Measurements from ENCODE around the gene HAO1. TPM values are rescaled to one million over a fixed set of nuclear protein-coding genes. Genes with fewer than 3 reads are reported as not detected.

HAO1 gene
- not detected for total RNA-seq

DNA sequence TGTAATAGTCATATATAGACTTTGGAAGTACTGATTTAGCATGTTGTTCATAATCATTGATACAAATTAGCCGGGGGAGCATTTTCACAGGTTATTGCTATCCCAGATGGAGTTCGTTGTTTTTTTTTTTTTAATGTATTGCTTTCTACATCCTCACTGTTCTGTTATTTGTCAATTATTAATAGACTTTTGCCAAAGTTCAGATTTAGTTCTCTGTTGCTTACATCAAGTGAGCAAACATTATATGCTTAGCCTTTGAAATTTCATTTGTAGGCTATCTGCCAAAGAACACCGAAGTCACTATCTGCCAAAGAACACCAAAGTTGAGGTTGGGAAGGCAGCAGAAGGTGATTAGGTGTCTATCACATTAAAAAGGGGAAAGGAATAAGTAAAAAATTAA is at the start of gene HAO1:
Gene HAO1, minus strand, starts transcription at position 118 of the 400 bp plus-strand sequence. Its CDS starts 36 bp downstream, at position 82.
- no peaks in the 10 kb centered on the region for H3K9me3 ChIP-seq
- ATAC-seq (ENCODE audit: insufficient number of reproducible peaks, low FRiP score, low read depth) = no peak
- DNase-seq (ENCODE audit: low spot score) = no peak
- H3K4me3 ChIP-seq = no peak within 1 kb of the TSS
- no peaks in the 10 kb centered on the region for H3K27me3 ChIP-seq (replicated peaks; ENCODE audit: insufficient read depth)
- peaks cover 0 to 5% of the 10 kb centered on the region in 2 donors for H3K4me1 ChIP-seq (ENCODE audit: control insufficient read depth in 1 of 2, low read depth in 2 of 2)
- H3K27ac ChIP-seq = no peak within 1 kb of the TSS
- TF ChIP-seq, protein P1, sequence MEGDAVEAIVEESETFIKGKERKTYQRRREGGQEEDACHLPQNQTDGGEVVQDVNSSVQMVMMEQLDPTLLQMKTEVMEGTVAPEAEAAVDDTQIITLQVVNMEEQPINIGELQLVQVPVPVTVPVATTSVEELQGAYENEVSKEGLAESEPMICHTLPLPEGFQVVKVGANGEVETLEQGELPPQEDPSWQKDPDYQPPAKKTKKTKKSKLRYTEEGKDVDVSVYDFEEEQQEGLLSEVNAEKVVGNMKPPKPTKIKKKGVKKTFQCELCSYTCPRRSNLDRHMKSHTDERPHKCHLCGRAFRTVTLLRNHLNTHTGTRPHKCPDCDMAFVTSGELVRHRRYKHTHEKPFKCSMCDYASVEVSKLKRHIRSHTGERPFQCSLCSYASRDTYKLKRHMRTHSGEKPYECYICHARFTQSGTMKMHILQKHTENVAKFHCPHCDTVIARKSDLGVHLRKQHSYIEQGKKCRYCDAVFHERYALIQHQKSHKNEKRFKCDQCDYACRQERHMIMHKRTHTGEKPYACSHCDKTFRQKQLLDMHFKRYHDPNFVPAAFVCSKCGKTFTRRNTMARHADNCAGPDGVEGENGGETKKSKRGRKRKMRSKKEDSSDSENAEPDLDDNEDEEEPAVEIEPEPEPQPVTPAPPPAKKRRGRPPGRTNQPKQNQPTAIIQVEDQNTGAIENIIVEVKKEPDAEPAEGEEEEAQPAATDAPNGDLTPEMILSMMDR (IDR thresholded peaks at IDR 0.05) = no peak
- no peaks in the 10 kb centered on the region for H3K36me3 ChIP-seq

DNA sequence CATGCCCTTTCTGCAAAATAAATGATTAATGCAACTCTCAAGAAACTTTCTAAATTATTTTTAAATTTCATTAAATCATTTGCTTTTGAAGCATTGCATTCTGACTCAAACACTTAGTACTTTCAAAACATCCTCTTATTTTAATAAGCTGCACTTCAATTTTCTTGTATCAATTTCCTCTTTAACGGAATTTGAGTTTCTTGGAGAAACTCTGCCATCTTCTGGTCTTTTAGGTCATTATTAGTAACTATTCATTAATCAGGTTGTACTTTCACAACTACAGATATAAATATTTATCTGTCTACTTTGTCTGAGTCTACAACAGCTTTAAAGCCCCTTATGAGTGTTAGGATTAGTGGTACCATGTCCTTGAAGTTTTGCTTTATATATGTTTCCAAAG is 49.1 kb upstream of the HAO1 start:
- DNase-seq (ENCODE audit: low spot score) (no peak), ATAC-seq (ENCODE audit: insufficient number of reproducible peaks, low FRiP score, low read depth) (no peak)
- Histone ChIP-seq H3K36me3 (peaks cover 5% of the 10 kb centered on the region), H3K4me1 (ENCODE audit: control insufficient read depth in 1 of 2, low read depth in 2 of 2) (no peaks in the 10 kb centered on the region), H3K27me3 (replicated peaks; ENCODE audit: insufficient read depth) (no peaks in the 10 kb centered on the region), H3K27ac (no peak overlapping the region), H3K4me3 (no peak overlapping the region), H3K9me3 (no peaks in the 10 kb centered on the region)
- TF ChIP-seq, protein P1 (IDR thresholded peaks at IDR 0.05) = no peak

DNA sequence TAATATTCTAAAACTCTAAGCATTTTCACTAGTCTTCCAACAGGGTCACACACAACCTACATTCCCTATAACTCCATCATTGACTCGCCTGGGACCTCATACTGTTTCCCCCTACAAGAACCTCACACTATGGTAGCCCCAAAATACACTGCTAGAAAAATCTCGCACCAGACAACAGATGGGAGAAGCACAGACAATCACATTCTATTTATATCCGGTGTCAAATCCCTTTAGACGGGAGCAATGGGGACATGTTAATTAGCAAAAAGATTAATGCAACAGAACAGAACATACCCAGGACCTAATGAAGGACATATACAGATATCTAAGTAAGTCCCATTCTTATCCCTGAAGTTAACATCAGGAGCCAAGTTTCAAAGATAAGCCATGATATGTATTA is 45.7 kb upstream of the HAO1 start:
- DNase-seq (ENCODE audit: low spot score) (no peak), ATAC-seq (ENCODE audit: insufficient number of reproducible peaks, low FRiP score, low read depth) (no peak)
- H3K4me1 ChIP-seq (ENCODE audit: control insufficient read depth in 1 of 2, low read depth in 2 of 2) = no peaks in the 10 kb centered on the region
- H3K36me3 ChIP-seq = peaks cover 10% of the 10 kb centered on the region
- no peaks in the 10 kb centered on the region for H3K27me3 ChIP-seq (replicated peaks; ENCODE audit: insufficient read depth)
- H3K9me3 ChIP-seq = no peaks in the 10 kb centered on the region
- TF ChIP-seq, protein P1 (IDR thresholded peaks at IDR 0.05) = no peak
- no peak overlapping the region for H3K27ac ChIP-seq
- H3K4me3 ChIP-seq = no peak overlapping the region

DNA sequence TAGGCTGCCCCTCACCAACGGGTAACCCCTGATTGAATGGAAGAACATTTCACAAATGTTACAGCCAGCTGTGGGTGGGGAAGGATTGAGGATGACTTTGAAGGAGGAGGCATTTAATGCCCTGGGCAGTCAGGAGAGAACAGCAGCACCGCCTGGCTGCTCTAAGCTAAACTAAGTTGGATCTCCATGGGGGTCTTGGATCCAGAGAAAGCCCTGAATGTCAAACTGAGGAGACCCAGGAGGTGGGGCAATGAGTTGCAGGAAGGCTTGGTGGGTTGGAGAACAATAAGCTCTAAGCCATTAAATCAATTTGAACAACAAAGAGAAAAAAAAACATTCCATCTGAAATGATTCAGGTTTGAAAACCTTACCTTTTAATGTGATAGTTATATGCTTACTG is 43.9 kb upstream of the HAO1 start:
- no peaks in the 10 kb centered on the region for H3K9me3 ChIP-seq
- H3K36me3 ChIP-seq = peaks cover 11% of the 10 kb centered on the region

DNA sequence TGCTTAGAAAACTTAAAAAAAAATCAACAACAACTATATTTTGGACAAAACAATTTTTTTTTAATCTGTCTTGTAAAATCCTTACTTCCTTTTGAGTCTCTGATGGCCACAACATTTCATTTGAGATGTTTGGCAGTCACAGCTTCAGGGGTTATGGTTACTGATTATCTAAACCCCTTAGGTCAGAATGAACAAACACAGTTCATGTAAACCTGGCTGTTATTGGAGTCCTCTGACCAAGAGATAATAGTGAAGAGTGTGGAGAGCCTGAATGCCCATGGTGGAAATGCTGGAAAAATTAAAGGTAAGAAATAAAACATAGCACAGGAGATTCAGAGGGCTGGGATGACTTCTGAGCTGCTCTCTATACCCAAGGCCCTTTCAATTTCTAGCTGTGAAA is 41.1 kb upstream of the HAO1 start:
- DNase-seq (ENCODE audit: low spot score) = no peak
- Histone ChIP-seq H3K27me3 (replicated peaks; ENCODE audit: insufficient read depth) (no peaks in the 10 kb centered on the region), H3K4me3 (no peak overlapping the region), H3K27ac (no peak overlapping the region), H3K36me3 (peaks cover 11% of the 10 kb centered on the region), H3K9me3 (no peaks in the 10 kb centered on the region), H3K4me1 (ENCODE audit: control insufficient read depth in 1 of 2, low read depth in 2 of 2) (no peaks in the 10 kb centered on the region)
- ATAC-seq (ENCODE audit: insufficient number of reproducible peaks, low FRiP score, low read depth) = no peak
- TF ChIP-seq, protein P1 (IDR thresholded peaks at IDR 0.05) = no peak

More for the DNA sequence above, 43.9 kb upstream of the HAO1 start:
- no peak overlapping the region for H3K4me3 ChIP-seq
- TF ChIP-seq, protein P1 (IDR thresholded peaks at IDR 0.05) = no peak
- DNase-seq (ENCODE audit: low spot score) (no peak), ATAC-seq (ENCODE audit: insufficient number of reproducible peaks, low FRiP score, low read depth) (no peak)
- no peaks in the 10 kb centered on the region for H3K27me3 ChIP-seq (replicated peaks; ENCODE audit: insufficient read depth)
- no peak overlapping the region for H3K27ac ChIP-seq
- H3K4me1 ChIP-seq (ENCODE audit: control insufficient read depth in 1 of 2, low read depth in 2 of 2) = no peaks in the 10 kb centered on the region

Data from thoracic aorta (tissue), 2 donors.